ENCODE measurements around the gene FZR1. TPM values are rescaled to one million over a fixed set of nuclear protein-coding genes. Genes with fewer than 3 reads are reported as not detected.

The FZR1 gene
- total RNA-seq, 2 experiments from 2014 or later, result 61.2 to 65.3 TPM

- Histone ChIP-seq H3K9me2 (ENCODE audit: insufficient read depth, low read length) (no peaks in the 10 kb centered on the region), H3K4me1 (ENCODE audit: insufficient read depth, low read length, poor library complexity, severe bottlenecking) (peaks cover 6% of the 10 kb centered on the region), H3K79me2 (ENCODE audit: insufficient read depth, low read depth, low read length) (peaks cover 5% of the 10 kb centered on the region; the same call in 1 of the 2 replicates), H3K4me3 (ENCODE audit: low read depth, low read length, poor library complexity, severe bottlenecking) (no peak overlapping the region), H2AFZ (ENCODE audit: low read length) (no peak overlapping the region), H4K20me1 (ENCODE audit: insufficient read depth, low read length) (no peaks in the 10 kb centered on the region), H3K27ac (ENCODE audit: low read depth, low read length, poor library complexity, severe bottlenecking) (no peak overlapping the region), H3K9me3 (ENCODE audit: low read length) (no peaks in the 10 kb centered on the region), H3K4me2 (ENCODE audit: low read length) (no peak overlapping the region), H3K36me3 (ENCODE audit: insufficient read depth, low read length) (peaks cover 25% of the 10 kb centered on the region)
- ChIA-PET POLR2A (no interaction called here), CTCF (ENCODE audit: unreplicated experiment) (no interaction called here)
- BruUV-seq (replicated peaks), result no TSS peak
- TF ChIP-seq EZH2phosphoT487 (IDR thresholded peaks at IDR 0.05; ENCODE audit: borderline replicate concordance, low read depth, low read length) (no peak), CTCF (conservative IDR thresholded peaks at IDR 0.05; ENCODE audit: low read length) (no peak)
- intact Hi-C loops (cut with micrococcal nuclease; ENCODE audit: unreplicated experiment), result no loop called here
- DNase-seq (ENCODE audit: low spot score), result no peak
Measured at GRCh38 chr19:3575260-3575741, 69.2 kb downstream of the FZR1 start.

- H3K9me2 ChIP-seq (ENCODE audit: insufficient read depth, low read length), result no peaks in the 10 kb centered on the region
- intact Hi-C loops (cut with micrococcal nuclease; ENCODE audit: unreplicated experiment), result no loop called here
- no peak overlapping the region for H3K4me3 ChIP-seq (ENCODE audit: low read depth, low read length, poor library complexity, severe bottlenecking)
- no peaks in the 10 kb centered on the region for H4K20me1 ChIP-seq (ENCODE audit: insufficient read depth, low read length)
- BruUV-seq (replicated peaks), result no TSS peak
- TF ChIP-seq EZH2phosphoT487 (IDR thresholded peaks at IDR 0.05; ENCODE audit: borderline replicate concordance, low read depth, low read length), result no peak
- TF ChIP-seq CTCF (conservative IDR thresholded peaks at IDR 0.05; ENCODE audit: low read length), result no peak
- peaks cover 6% of the 10 kb centered on the region for H3K4me1 ChIP-seq (ENCODE audit: insufficient read depth, low read length, poor library complexity, severe bottlenecking)
- peak overlapping the region; percentile 18; the same call in 1 of the 2 replicates for H3K4me2 ChIP-seq (ENCODE audit: low read length)
- peaks cover 25% of the 10 kb centered on the region for H3K36me3 ChIP-seq (ENCODE audit: insufficient read depth, low read length)
- ChIA-PET CTCF (ENCODE audit: unreplicated experiment) (no interaction called here), POLR2A (no interaction called here)
- H3K79me2 ChIP-seq (ENCODE audit: insufficient read depth, low read depth, low read length), result peaks cover 5% of the 10 kb centered on the region; the same call in 1 of the 2 replicates
- no peaks in the 10 kb centered on the region for H3K9me3 ChIP-seq (ENCODE audit: low read length)
- no peak for DNase-seq (ENCODE audit: low spot score)
- no peak overlapping the region for H2AFZ ChIP-seq (ENCODE audit: low read length)
- no peak overlapping the region for H3K27ac ChIP-seq (ENCODE audit: low read depth, low read length, poor library complexity, severe bottlenecking)
Measured at GRCh38 chr19:3575949-3576673, 70.0 kb downstream of the FZR1 start.

Data from OCI-LY7 (cell line).